Measurements from ENCODE around the gene ACAP3.

DNA sequence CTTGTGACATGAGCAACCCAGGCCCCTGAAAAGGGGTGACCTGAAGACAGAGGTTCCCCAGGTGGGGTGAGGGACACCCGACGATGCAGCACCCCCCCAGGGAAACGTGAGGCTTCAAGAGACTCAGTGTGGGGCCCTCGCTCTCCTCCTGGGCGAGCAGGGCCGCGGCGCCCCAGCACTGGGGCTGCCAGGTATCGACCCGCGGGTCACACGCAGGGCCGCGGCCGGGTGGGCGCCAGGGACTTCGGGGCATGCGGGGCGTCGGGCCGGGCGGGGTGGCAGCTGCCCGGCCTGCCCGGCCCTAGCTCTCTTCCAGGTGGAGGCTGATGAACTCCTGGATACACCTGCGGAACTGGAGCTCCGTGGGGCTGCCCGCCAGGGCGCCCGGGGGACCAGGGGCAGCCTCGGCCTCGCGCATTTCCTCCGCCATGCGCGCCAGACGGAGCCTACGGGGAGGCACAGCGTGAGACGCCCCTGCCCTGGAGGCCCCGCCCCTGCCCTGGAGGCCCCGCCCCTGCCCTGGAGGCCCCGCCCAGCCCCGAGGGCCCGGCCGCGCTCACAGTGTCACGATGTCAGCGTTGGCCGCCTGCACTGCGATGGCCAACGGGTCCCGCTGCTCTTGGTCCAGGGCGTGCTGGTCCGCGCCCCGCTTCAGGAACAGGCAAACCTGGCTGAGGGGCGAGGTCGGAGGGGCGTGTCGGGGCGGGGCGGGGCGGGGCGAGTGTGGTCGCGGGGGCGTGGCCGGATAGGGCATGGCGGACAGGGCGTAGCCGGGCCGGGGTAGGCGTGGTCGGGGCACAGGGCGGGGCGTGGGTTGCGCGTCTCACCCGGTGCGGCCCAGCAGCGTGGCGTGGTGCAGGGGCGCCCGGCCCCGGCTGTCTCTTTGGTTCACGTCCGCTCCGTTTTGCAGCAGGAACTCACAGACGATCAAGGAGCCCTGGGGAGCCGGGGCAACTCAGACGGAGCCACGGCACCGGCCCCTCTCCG lies 14.2 kb downstream of the ACAP3 start:
- no peak for TF ChIP-seq CTCF (conservative IDR thresholded peaks at IDR 0.05; ENCODE audit: low read depth in 2 of 2)
- no peak for TF ChIP-seq JUNB (IDR thresholded peaks at IDR 0.05; ENCODE audit: unreplicated experiment)
- no peak for TF ChIP-seq EZH2 (IDR thresholded peaks at IDR 0.05; ENCODE audit: low read depth, unreplicated experiment)
- TF ChIP-seq ZNF331 (CRISPR knock-in tag; IDR thresholded peaks at IDR 0.05; ENCODE audit: low read depth), result no peak
- no peak for TF ChIP-seq REST (IDR thresholded peaks at IDR 0.05; ENCODE audit: unreplicated experiment)
- TF ChIP-seq POLR2AphosphoS5 (IDR thresholded peaks at IDR 0.05; ENCODE audit: low read depth), result 0 out of 2 replicates have a peak, but pooled peaks have one; percentile 26
- no peak for TF ChIP-seq CREB1 (CRISPR knock-in tag; IDR thresholded peaks at IDR 0.05; ENCODE audit: low read depth)
- no peak for TF ChIP-seq ZNF114 (CRISPR knock-in tag; IDR thresholded peaks at IDR 0.05)
- TF ChIP-seq ZNF462 (CRISPR knock-in tag; IDR thresholded peaks at IDR 0.05), result no peak
- TF ChIP-seq STAT1 (IDR thresholded peaks at IDR 0.05; ENCODE audit: unreplicated experiment), result peak; percentile 65
- no peak for TF ChIP-seq NANOG (IDR thresholded peaks at IDR 0.05; ENCODE audit: borderline replicate concordance)

All from GM23338 (cell line).